SU-DHL-6 (cell line): ENCODE results near the gene EPHB6.

ENCODE experiments used
- H2AFZ ChIP-seq: fragments of 200-600 bp; sonication (generic); 2 replicates; pipeline ENCODE4 v1.6.1; 2014; ENCODE audit warnings: low read depth, mild to moderate bottlenecking, moderate library complexity, mixed read lengths, antibody characterized with exemption, low read length; ENCODE audit not compliant: severe bottlenecking
- H3F3A ChIP-seq: fragments of 200-600 bp; shearing (Covaris generic); 2 replicates; pipeline ENCODE4 v1.6.0; 2016; ENCODE audit warnings: antibody characterized with exemption, mild to moderate bottlenecking; ENCODE audit not compliant: insufficient read depth
- H3K27ac ChIP-seq: fragments of 200-600 bp; sonication (generic); 2 replicates; pipeline ENCODE4 v1.5.1; 2016; ENCODE audit warnings: low read depth, mild to moderate bottlenecking, low read length, moderate library complexity, mixed read lengths
- H3K27me3 ChIP-seq: fragments of 200-600 bp; sonication (generic), shearing (Covaris generic); 2 replicates; pipeline ENCODE4 v1.6.0; 2014; ENCODE audit warnings: mild to moderate bottlenecking, low read length
- H3K36me3 ChIP-seq: fragments of 200-600 bp; sonication (generic); 2 replicates; pipeline ENCODE4 v1.6.1; 2014; ENCODE audit warnings: mild to moderate bottlenecking, low read length, mixed read lengths
- H3K4me2 ChIP-seq: fragments of 300-600, 200-600 bp; shearing (Covaris generic), sonication (generic); 2 replicates; pipeline ENCODE4 v1.6.0; 2014; ENCODE audit warnings: low read length, low read depth, mild to moderate bottlenecking; ENCODE audit not compliant: poor library complexity, severe bottlenecking
- H3K4me3 ChIP-seq: fragments of 200-600 bp; sonication (generic); 2 replicates; pipeline ENCODE4 v1.5.1; 2014; ENCODE audit warnings: antibody characterized with exemption, low read length, mild to moderate bottlenecking, mixed read lengths; ENCODE audit not compliant: insufficient read depth, poor library complexity, severe bottlenecking
- H3K79me2 ChIP-seq: fragments of 200-600 bp; sonication (generic); 2 replicates; pipeline ENCODE4 v1.6.1; 2014; ENCODE audit warnings: mild to moderate bottlenecking, low read length, moderate library complexity; ENCODE audit not compliant: insufficient read depth
- H3K9ac ChIP-seq: fragments of 200-600 bp; sonication (generic); 2 replicates; pipeline ENCODE4 v1.7.0; 2014; ENCODE audit warnings: mild to moderate bottlenecking, low read length
- H3K9me2 ChIP-seq: fragments of 200-600 bp; sonication (generic); replicated peaks from 2 replicates; pipeline ENCODE4 v1.6.1; 2014; ENCODE audit warnings: low read length; ENCODE audit not compliant: insufficient read depth
- H3K9me3 ChIP-seq: fragments of 200-600 bp; sonication (generic); 2 replicates; pipeline ENCODE4 v1.6.1; 2014; ENCODE audit warnings: low read length, mixed read lengths; ENCODE audit not compliant: insufficient read depth
- H4K20me1 ChIP-seq: fragments of 200-600 bp; sonication (generic); 2 replicates; pipeline ENCODE4 v1.6.1; 2014; ENCODE audit warnings: low read depth, mild to moderate bottlenecking, antibody characterized with exemption, low read length, moderate library complexity, mixed read lengths
- CTCF ChIP-seq: fragments of 200-600 bp; sonication (generic); IDR thresholded peaks from one replicate; pipeline ENCODE4 v1.5.1; 2017; ENCODE audit warnings: antibody characterized with exemption, mild to moderate bottlenecking, low read length, moderate library complexity; ENCODE audit not compliant: insufficient read depth, poor library complexity, severe bottlenecking
- EZH2phosphoT487 ChIP-seq: fragments of 200-600 bp; sonication (generic), shearing (Covaris generic); conservative IDR thresholded peaks from 2 replicates; pipeline ENCODE4 v1.6.1; 2018; ENCODE audit warnings: mild to moderate bottlenecking, antibody characterized with exemption, low read length, moderate library complexity, mixed read lengths

EPHB6 gene

DNA sequence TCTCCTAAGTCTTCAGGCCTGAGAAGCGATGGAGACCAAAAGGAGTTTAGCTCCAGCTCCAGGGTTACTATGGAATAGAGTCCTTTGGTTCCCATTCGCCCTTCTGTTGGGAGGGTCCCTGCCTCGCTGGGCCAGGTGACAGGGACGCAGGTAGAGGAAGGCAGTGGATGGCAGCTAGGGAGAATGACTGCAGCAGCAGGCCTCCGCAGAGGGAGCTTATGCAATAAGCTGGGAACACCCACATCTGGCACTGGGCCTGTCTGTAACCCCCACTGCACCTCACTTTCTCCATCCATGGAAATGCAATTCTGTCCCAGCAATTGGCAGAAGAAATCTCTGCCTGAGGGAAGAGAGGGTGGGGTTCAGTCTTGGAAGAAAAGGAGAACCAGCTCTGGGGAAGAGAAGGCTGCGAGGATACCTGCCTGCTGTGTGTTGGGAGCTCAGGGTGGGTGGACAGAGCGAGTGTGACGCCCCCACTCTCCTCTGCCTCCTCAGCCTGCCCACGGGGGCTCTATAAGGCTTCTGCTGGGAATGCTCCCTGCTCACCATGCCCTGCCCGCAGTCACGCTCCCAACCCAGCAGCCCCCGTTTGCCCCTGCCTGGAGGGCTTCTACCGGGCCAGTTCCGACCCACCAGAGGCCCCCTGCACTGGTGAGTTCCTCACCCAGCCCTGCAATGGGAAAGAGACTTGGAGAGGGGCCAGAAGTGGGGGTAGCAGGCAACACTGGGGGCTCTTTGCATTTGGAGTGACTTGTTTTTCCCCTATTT is 10.3 kb downstream of the EPHB6 start:
- no peaks in the 10 kb centered on the region for H3K9me3 ChIP-seq
- no peak overlapping the region for H3K4me2 ChIP-seq
- no peaks in the 10 kb centered on the region for H3K36me3 ChIP-seq
- no peaks in the 10 kb centered on the region for H3K79me2 ChIP-seq
- no peaks in the 10 kb centered on the region for H3K9me2 ChIP-seq
- no peak overlapping the region for H3K4me3 ChIP-seq
- no peaks in the 10 kb centered on the region for H4K20me1 ChIP-seq
- no peak overlapping the region for H2AFZ ChIP-seq
- H3K9ac ChIP-seq = no peak overlapping the region
- H3K27me3 ChIP-seq = no peaks in the 10 kb centered on the region
- H3F3A ChIP-seq = no peaks in the 10 kb centered on the region
- H3K27ac ChIP-seq = no peak overlapping the region
- TF ChIP-seq CTCF (no peak), EZH2phosphoT487 (no peak)

- no peaks in the 10 kb centered on the region for H3F3A ChIP-seq
- no peaks in the 10 kb centered on the region for H3K9me2 ChIP-seq
- no peaks in the 10 kb centered on the region for H3K27me3 ChIP-seq
- H3K4me2 ChIP-seq = no peak overlapping the region
- H3K4me3 ChIP-seq = no peak overlapping the region
- H3K27ac ChIP-seq = no peak overlapping the region
- H2AFZ ChIP-seq = no peak overlapping the region
- TF ChIP-seq EZH2phosphoT487 = no peak
- no peak for TF ChIP-seq CTCF
- no peak overlapping the region for H3K9ac ChIP-seq
- H3K9me3 ChIP-seq = no peaks in the 10 kb centered on the region
- H4K20me1 ChIP-seq = no peaks in the 10 kb centered on the region
- no peaks in the 10 kb centered on the region for H3K36me3 ChIP-seq
- H3K79me2 ChIP-seq = no peaks in the 10 kb centered on the region
These were observed 10.9 kb downstream of the EPHB6 start for GRCh38 chr7:142865766-142866165.

- no peaks in the 10 kb centered on the region for H3K9me2 ChIP-seq
- no peaks in the 10 kb centered on the region for H3K79me2 ChIP-seq
These were observed 11.7 kb downstream of the EPHB6 start for GRCh38 chr7:142866361-142867096.

More at GRCh38 chr7:142866361-142867096, 11.7 kb downstream of the EPHB6 start:
- no peak overlapping the region for H3K9ac ChIP-seq
- no peaks in the 10 kb centered on the region for H3F3A ChIP-seq
- H3K27me3 ChIP-seq = no peaks in the 10 kb centered on the region
- no peak overlapping the region for H3K4me3 ChIP-seq
- H3K9me3 ChIP-seq = no peaks in the 10 kb centered on the region
- no peak overlapping the region for H3K4me2 ChIP-seq
- H4K20me1 ChIP-seq = no peaks in the 10 kb centered on the region
- TF ChIP-seq EZH2phosphoT487 (no peak), CTCF (peak; percentile 67)
- no peaks in the 10 kb centered on the region for H3K36me3 ChIP-seq
- no peak overlapping the region for H3K27ac ChIP-seq
- H2AFZ ChIP-seq = no peak overlapping the region
